ENCODE data around the gene LHX2. TPM values are rescaled to one million over a fixed set of nuclear protein-coding genes. Genes with fewer than 3 reads are reported as not detected.
"Not testable (repeated sequence)": the region's sequence is repeated elsewhere in the genome, so short reads cannot be mapped to it uniquely, and the experiment has no call there.

LHX2 gene
- total RNA-seq, 2 experiments from 2014 or later = 0.14 TPM; not detected in 1

DNA sequence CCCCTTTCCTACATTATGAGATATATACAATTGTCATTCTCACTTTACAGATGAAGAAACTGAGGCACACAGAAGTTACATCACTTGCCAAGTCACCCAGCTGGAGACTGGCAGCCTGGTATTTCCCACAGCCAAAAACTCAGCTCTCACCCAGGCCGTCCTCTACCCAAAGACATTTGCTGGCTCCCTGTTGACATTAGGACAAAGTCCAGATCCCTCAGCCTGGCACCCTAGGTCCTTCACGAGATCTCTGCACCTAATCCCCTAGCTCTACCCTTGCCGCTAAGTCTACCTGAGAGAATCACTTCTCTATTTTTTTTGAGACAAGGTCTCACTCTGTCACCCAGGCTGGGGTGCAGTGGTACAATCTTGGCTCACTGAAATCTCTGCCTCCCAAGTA is 26.8 kb upstream of the LHX2 start:
- Histone ChIP-seq H3K4me3 (ENCODE audit: low read length) (no peak overlapping the region), H3K9me3 (ENCODE audit: control insufficient read depth in 1 of 2, insufficient read depth in 1 of 2, low read length in 2 of 2) (no peaks in the 10 kb centered on the region), H3K27me3 (ENCODE audit: control insufficient read depth in 1 of 2, insufficient read depth in 2 of 2, low read length in 2 of 2) (peaks cover 7 to 8% of the 10 kb centered on the region in 2 experiments), H3K27ac (ENCODE audit: low read depth in 1 of 2, low read length in 2 of 2) (no peak overlapping the region), H3K36me3 (ENCODE audit: insufficient read depth, low read length) (no peaks in the 10 kb centered on the region), H3K4me1 (ENCODE audit: insufficient read depth, low read length) (no peaks in the 10 kb centered on the region)
- no peak for ATAC-seq (ENCODE audit: poor library complexity)
- H3K4me3 Mint-ChIP-seq = no peak overlapping the region
- no peak for TF ChIP-seq CTCF (IDR thresholded peaks at IDR 0.05)
- POLR2A ChIA-PET = no interaction called here
- H3K27ac Mint-ChIP-seq = no peak overlapping the region
- H3K4me1 Mint-ChIP-seq (ENCODE audit: low read depth) = no peaks in the 10 kb centered on the region
- CTCF ChIA-PET = no interaction called here
- intact Hi-C loops (cut with DNase I, micrococcal nuclease) = no loop called here
- DNase-seq = no peak
- H3K9me3 Mint-ChIP-seq = no peaks in the 10 kb centered on the region
- H3K27me3 Mint-ChIP-seq = peaks cover 46% of the 10 kb centered on the region
- H3K36me3 Mint-ChIP-seq (ENCODE audit: low read depth) = no peaks in the 10 kb centered on the region

- intact Hi-C loops (cut with DNase I, micrococcal nuclease) = no loop called here
- POLR2A ChIA-PET = no interaction called here
- no peak overlapping the region for H3K4me3 ChIP-seq (ENCODE audit: low read length)
- no peak for DNase-seq
- no peak overlapping the region for H3K27ac ChIP-seq (ENCODE audit: low read depth in 1 of 2, low read length in 2 of 2)
- peaks cover 44% of the 10 kb centered on the region for H3K27me3 Mint-ChIP-seq
- no peak overlapping the region for H3K4me3 Mint-ChIP-seq
- H3K4me1 ChIP-seq (ENCODE audit: insufficient read depth, low read length) = no peaks in the 10 kb centered on the region
- no peak for TF ChIP-seq CTCF (IDR thresholded peaks at IDR 0.05)
- no peaks in the 10 kb centered on the region for H3K9me3 ChIP-seq (ENCODE audit: control insufficient read depth in 1 of 2, insufficient read depth in 1 of 2, low read length in 2 of 2)
- no peak for ATAC-seq (ENCODE audit: poor library complexity)
- H3K27me3 ChIP-seq (ENCODE audit: control insufficient read depth in 1 of 2, insufficient read depth in 2 of 2, low read length in 2 of 2) = peaks cover 7 to 14% of the 10 kb centered on the region in 2 experiments
- H3K36me3 ChIP-seq (ENCODE audit: insufficient read depth, low read length) = no peaks in the 10 kb centered on the region
- no peaks in the 10 kb centered on the region for H3K36me3 Mint-ChIP-seq (ENCODE audit: low read depth)
- no peaks in the 10 kb centered on the region for H3K9me3 Mint-ChIP-seq
- no peak overlapping the region for H3K27ac Mint-ChIP-seq
- CTCF ChIA-PET = no interaction called here
- no peaks in the 10 kb centered on the region for H3K4me1 Mint-ChIP-seq (ENCODE audit: low read depth)
Measured at GRCh38 chr9:123985869-123986268, 25.7 kb upstream of the LHX2 start.

- Mint-ChIP-seq H3K9me3 (no peaks in the 10 kb centered on the region), H3K4me1 (ENCODE audit: low read depth) (no peaks in the 10 kb centered on the region), H3K4me3 (no peak overlapping the region), H3K36me3 (ENCODE audit: low read depth) (no peaks in the 10 kb centered on the region), H3K27me3 (peaks cover 51% of the 10 kb centered on the region), H3K27ac (no peak overlapping the region)
- Histone ChIP-seq H3K9me3 (ENCODE audit: control insufficient read depth in 1 of 2, insufficient read depth in 1 of 2, low read length in 2 of 2) (no peaks in the 10 kb centered on the region), H3K27ac (ENCODE audit: low read depth in 1 of 2, low read length in 2 of 2) (no peak overlapping the region), H3K4me1 (ENCODE audit: insufficient read depth, low read length) (no peaks in the 10 kb centered on the region), H3K36me3 (ENCODE audit: insufficient read depth, low read length) (no peaks in the 10 kb centered on the region), H3K27me3 (ENCODE audit: control insufficient read depth in 1 of 2, insufficient read depth in 2 of 2, low read length in 2 of 2) (peaks cover 4 to 16% of the 10 kb centered on the region in 2 experiments), H3K4me3 (ENCODE audit: low read length) (no peak overlapping the region)
- ATAC-seq (ENCODE audit: poor library complexity) (no peak), DNase-seq (no peak)
- ChIA-PET CTCF (no interaction called here), POLR2A (no interaction called here)
- intact Hi-C loops (cut with DNase I, micrococcal nuclease) = loop anchor here in 1 of 2 experiments (10.0 kb wide), 1 partner anchor 1404 kb away; no protein-coding TSS in a partner anchor
- no peak for TF ChIP-seq CTCF (IDR thresholded peaks at IDR 0.05)
Measured at GRCh38 chr9:123990427-123990826, 21.1 kb upstream of the LHX2 start.

GRCh38 chr9:123992679-123993078 is 18.9 kb upstream of the LHX2 start:
- Histone ChIP-seq H3K27me3 (ENCODE audit: control insufficient read depth in 1 of 2, insufficient read depth in 2 of 2, low read length in 2 of 2) (peaks cover 21 to 38% of the 10 kb centered on the region in 2 experiments), H3K4me1 (ENCODE audit: insufficient read depth, low read length) (peaks cover 12% of the 10 kb centered on the region)
- ATAC-seq (ENCODE audit: poor library complexity); CTCF ChIA-PET; H3K9me3 Mint-ChIP-seq; DNase-seq; H3K9me3 ChIP-seq (ENCODE audit: control insufficient read depth in 1 of 2, insufficient read depth in 1 of 2, low read length in 2 of 2); POLR2A ChIA-PET; H3K36me3 ChIP-seq (ENCODE audit: insufficient read depth, low read length); H3K4me1 Mint-ChIP-seq (ENCODE audit: low read depth); H3K36me3 Mint-ChIP-seq (ENCODE audit: low read depth); H3K27ac Mint-ChIP-seq; H3K4me3 ChIP-seq (ENCODE audit: low read length); H3K4me3 Mint-ChIP-seq; H3K27ac ChIP-seq (ENCODE audit: low read depth in 1 of 2, low read length in 2 of 2): not testable (repeated sequence)
- peaks cover 56% of the 10 kb centered on the region for H3K27me3 Mint-ChIP-seq
- intact Hi-C loops (cut with DNase I, micrococcal nuclease) = loop anchor here in 1 of 2 experiments (10.0 kb wide), 1 partner anchor 1402 kb away; no protein-coding TSS in a partner anchor

All from CD4-positive, alpha-beta T cell (primary cell).